DND-41 (cell line): ENCODE data around the gene NCAPH2.

ENCODE experiments used
- CTCF ChIP-seq: IDR thresholded peaks from 2 replicates; pipeline ENCODE4 v1.5.1; 2012; ENCODE audit warnings: borderline replicate concordance, low read length, moderate library complexity, mild to moderate bottlenecking; ENCODE audit not compliant: poor library complexity, severe bottlenecking; ENCODE audit errors: extremely low read depth
- EZH2 ChIP-seq: IDR thresholded peaks from 3 replicates; pipeline ENCODE4 v1.6.1; 2012; ENCODE audit warnings: borderline replicate concordance, low read depth, mild to moderate bottlenecking, moderate library complexity, low read length, inconsistent platforms; ENCODE audit not compliant: severe bottlenecking

- TF ChIP-seq CTCF (no peak), EZH2 (no peak)
Observed at GRCh38 chr22:50508897-50509296, 873 bp downstream of the NCAPH2 start.
